NCI-H146 (cell line): ENCODE data around the gene DBI.
"Not testable (repeated sequence)": the region's sequence is repeated elsewhere in the genome, so short reads cannot be mapped to it uniquely, and the experiment has no call there.

Source experiments
- DNase-seq: peaks from one replicate; lab custom pipeline; 2025; lab: John Stamatoyannopoulos, UW

DBI gene

DNA sequence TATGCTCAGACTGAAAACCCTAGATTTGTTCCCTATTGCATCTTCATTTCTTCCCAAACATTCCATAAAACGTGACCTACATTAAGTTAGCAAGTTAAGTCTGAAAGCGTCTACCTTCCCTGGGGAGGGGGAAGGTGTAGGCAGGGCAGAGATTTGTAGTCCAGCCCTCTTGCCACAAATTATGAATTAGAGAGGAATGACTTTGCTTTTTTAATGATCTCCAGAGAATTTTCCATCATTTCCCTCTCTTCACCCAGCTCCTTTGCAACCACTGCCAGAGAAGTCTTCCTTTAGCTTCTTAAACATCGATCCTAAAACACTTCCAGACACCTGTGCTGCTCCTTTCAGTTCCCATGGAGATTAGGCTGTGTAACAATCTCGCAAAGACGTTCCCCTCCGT is 1.3 kb upstream of the DBI start:
- DNase-seq = no peak

DNA sequence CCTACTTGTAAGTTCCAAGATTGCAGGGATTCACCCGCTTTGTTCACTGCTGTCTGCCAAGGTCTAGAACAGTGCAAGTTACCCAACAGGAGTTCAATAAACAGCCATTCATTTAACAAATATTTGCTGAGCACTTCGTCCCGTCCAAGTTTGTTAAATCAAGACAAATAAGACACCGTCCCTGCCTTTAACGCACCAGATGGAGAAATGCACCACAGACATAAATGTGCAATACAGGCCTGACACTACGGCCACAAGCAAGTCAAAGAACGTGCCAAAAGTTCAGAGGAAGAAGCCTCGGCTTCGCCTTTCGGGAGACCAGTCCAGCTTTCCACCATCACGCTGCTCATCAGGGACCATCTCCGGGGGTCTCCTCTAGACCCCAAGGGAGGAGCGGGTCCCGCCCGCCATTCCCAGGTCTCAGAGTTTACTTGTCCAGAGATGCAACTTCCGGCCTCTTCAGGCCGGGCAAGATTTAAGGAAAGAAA is 572 bp upstream of the DBI start:
- peak; percentile 42 for DNase-seq

DNA sequence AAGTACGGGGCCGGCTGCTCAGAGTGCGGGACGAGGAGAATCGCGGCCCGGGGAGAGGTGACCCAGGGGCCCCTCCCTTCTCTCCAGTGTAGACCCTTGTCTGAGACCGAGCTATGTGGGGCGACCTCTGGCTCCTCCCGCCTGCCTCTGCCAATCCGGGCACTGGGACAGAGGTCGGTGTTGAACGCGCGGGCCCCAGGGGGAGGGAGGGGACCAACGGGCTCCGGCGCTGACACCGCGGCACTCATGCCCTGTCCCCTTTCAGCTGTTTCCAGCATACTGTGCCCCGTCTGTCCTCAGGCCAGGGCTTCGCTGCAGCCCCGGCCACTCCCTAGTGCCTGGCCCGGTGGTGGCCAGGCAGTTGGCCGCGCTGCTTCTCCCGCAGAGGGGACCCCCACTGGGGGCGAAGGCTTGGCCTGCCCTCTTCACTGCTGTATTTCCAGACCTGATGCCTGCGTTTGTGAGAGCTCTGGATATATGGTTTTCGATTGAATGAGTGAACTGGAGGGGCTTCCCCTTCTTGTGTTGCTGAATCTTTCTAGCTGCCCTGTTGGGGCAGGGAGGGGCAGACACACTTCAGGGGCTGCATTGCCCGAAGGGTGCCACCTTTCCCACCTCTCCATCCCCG is 809 bp downstream of the DBI start:
- DNase-seq = peak; percentile 67

DNA sequence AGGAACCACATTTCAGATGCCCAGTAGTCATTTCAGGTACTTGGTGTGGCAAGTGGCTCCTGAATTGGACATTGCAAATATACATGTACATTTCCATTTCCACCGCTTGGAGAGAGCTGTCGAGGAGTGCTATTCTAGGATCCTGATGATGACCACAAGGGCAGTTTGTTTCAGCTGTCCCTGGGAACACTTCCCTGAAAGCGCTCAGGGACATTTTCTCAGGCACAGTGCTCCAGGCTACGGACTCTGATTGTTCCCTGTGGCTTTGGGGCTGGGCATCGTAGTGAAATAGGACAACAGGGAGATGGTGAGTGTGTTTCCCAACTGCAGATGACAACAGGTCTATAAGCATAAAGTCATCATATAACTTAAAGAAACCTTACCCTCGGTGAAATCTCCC is 3.1 kb downstream of the DBI start:
- DNase-seq = no peak

DNA sequence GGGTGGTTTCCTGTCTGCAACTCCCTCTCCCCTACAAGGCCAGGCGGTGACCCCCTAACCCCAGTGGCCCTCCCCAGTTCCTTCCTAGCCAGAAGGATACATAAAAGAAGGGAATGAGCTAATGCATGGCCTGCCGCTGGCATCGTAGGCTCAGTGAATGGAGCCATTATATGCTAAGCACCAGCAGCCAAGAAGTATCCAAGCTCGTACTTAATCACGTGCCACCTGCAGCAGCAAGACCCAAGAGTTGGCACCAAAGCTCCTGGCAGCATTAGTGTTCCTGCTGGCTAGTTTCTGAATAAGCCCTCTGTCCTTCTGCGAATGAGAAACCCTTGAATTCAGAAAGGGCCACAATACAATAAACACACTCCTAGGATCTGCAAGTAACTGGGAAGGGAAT is 4.3 kb downstream of the DBI start:
- DNase-seq = no peak

DNA sequence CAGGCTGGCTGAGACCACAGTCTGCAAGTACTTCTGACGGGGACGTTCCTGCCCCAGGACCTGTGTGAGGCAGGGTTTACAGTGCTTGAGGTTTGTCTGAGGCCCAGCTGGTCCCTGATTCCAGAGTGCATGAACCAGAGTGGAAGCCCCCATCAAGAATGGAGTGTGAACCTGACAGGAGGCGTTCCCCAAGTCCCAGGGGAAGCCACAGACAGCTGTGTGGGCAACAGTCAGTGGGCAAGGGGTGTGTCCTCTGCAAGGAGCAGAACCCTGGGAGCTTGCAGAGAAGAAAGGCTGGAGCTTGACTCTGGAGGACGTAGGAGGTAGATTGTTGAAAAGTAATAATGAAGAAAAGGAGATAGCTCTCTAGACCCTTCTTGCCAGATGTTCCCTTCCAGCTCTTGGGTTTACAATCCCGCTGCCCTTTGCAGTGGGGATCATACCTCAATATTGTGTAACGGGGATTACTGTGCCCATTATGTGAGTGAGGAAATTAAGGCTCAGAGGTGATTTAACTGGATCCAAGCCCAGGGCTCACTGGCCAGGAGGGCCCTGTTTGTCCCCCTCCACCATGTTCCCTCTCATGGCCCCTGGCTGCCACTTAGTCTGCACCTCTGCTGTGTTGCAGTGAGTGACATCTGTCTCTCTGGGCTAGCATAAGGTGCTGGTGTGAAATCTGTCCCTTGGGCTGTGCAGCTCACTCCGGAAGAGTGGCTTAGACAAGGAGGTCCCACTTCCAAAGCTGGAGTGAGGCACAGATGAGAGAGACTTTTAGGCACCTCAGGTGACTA is 6.2 kb downstream of the DBI start:
- no peak for DNase-seq

DNA sequence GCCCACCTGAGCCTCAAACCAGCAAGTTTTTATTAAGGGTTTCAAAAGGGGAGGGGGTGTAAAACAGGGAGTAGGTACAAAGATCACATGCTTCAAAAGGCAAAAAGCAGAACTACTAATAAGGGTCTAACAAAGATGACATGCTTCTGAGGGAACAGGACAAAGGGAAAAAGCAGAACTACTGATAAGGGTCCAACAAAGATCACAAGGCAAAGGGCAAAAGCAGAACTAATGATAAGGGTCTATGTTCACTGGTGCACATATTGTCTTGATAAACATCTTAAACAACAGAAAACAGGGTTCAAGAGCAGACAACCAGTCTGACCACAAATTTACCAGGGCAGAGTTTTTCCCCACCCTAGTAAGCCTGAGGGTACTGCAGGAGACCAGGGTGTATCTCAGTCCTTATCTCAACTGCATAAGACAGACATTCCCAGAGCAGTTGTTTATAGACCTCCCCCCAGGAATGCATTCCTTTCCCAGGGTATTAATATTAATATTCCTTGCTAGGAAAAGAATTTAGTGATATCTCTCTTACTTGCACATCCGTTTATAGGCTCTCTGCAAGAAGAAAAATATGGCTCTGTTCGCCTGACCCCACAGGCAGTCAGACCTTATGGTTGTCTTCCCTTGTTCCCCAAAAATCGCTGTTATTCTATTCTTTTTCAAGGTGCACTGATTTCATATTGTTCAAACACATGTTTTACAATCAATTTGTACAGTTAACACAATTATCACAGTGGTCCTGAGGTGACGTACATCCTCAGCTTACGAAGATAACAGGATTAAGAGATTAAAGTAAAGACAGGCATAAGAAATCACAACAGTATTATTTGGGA is 7.3 kb downstream of the DBI start:
- DNase-seq = not testable (repeated sequence)

DNA sequence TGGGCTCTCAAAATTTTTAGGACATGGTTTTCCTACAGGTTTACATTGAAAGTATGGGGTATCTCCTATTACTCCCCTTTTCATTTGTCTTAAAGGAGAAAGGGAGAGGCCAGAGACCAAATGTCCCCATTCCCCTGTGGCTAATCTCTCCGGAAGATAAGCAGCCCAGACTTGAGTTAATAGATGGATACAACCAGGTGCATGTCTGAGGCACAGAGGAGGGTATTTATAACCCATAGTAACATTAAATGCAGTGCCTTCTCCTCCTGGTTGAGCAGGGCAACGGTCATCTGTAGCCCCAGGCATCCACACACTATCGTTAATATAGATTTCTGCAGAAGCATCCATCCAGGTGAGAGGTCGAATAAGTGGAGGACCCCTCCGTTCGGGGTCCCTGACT is 9.6 kb downstream of the DBI start:
- not testable (repeated sequence) for DNase-seq

DNA sequence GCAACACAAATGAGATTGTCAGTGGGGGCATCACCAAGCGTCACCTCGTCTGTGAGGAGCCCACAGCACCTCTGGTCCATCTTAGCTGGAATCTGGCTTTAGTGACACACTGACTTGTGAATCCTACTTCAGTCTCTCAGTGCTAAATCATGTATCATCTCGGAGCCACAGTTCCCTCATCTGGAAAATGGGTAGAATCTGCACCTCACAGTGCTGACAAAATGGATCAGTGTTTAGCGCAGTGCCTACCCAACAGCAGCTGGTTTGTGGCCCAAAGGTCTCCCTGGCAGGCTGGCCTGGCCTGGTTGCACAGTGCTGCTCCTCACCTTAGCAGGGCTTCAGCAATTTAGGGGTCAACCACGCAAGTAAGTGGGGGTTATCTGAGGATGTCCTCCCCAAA is 10.0 kb downstream of the DBI start:
- DNase-seq = no peak

DNA sequence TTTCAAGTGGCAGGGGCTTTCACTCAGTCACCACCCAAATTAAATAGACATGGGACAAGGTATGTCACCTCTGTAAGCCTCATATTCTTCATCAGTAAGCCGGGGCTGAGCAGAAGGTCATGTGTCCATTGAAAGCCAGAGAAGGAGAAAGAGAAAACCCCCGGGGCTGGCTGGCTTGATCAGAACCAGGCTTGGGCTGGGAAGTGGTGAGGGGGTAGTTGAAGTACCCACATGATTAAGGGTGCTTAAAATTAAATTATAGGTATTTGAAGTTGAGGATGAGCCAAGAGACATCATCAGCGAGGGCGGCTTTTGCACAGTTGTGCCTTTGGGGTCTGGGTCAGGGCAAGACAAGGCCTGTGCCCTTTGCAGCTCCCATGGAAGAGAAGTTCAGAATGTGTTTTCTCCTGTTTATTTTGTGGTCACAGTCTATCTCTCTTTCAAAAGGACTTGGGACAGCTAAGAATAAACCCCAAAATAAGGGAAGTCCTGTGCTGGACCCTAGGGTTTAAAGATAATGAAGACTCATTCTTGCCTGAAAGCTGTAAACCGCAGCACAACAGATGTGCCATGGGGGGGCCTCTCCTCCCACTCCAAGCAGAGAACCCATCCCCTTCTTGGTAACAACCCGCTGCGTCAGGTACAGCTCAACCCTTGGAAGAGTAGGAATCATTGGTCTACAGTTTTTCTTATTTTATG is 10.7 kb downstream of the DBI start:
- DNase-seq = no peak

DNA sequence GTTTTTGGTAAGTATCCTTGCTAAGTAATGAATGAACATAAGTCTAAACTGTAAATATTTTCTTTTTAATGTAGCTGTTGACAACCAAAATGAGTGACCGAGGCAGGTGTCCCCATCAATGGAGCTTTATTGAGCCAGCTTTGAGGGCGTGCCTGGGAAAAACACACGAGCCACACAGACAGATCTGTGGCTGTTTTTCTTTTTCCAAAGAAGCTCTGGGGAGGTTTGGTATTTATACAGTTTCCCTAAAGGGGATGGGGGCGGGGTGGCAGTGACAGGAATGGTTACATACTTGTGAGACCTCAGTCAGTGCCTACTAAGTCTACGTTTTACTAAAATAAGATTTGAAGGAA is 11.2 kb downstream of the DBI start:
- DNase-seq = no peak

DNA sequence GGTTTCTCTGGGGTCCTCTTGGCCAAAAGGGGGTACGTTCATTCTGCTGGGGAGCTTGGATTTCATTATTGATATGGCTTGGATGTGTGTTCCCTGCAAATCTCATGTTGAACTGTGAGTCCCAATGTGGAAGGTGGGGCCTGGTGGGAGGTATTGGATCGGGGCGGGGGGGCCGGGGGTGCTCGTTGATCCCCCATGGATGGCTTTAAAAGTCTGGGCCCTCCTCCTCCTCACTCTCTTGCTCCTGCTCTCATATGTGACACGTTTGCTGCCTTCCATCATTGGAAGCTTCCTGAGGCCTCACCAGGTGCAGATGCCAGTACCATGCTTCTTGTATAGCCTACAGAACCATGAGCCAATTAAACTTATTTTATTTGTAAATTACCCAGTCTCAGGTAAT is 11.8 kb downstream of the DBI start:
- DNase-seq = no peak

DNA sequence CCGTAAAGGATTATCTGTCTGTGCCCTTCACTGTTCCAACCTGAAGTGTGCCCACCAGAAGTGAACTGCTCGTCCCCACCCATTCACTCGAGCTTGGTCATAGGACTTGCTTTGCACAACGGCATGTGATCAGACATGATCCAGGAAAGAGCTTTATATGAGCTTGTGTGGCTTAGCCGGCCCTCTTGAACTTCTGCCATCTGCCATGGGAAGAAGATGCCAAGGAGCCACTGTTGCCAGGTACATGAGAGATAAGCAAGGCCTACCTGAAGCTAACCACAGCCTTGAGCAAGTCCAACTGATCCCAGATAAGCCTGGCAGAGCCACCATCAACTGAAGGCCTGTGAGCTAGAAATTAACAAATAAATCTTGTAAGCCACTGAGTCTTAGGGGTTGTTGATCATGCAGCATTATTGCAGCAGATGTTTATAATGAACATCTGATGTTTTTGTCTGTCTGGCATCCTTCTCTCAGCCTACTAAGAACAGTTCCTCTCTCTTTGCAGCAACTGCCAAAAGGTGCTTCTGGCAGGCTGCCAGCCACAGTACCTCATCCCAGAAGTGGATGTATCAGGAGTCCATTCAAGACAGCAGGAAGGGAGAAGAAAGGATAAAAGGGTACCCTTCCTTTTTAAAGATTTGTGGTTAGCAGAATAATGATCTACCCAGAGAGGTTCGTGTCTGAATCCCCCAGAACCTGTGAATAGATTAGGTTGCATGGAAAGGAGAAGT is 16.8 kb downstream of the DBI start:
- no peak for DNase-seq

DNA sequence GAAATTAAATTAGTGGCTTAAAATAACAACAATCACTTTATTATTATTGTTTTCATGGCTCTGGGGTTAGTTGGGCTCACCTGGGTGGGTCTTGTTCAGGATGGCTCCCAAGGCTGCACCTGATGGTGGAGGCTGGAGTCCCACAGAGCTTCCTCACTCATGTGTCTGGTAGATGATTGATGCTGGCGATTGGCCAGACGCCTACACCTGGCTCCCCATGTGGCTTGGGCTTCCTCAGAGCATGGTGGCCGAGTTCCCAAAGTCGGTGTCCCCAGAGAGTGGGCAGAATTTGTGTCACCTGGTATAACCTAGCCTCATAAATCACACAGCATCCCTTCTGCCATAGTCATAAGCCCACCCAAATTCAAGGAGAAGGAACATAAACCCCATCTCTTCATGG is 18.2 kb downstream of the DBI start:
- peak; percentile 10 for DNase-seq

DNA sequence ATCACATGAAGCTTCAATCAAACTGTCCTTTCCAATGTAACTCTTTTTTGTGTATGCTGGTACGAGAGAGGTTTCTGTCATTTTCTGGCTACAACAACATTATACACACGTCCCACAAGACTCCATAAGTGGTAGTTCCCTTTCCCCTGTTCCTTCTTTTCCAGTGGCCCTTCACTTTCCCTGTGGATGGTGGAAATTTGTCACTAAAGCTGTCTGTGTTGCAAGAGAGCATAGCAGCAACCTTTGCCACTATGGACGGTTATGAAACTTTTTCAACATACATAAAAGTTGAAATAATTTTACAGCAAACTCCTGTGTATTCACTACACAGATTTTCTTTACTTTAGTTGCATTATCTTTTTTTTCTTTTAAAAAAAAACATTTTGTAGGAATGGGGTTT is 18.7 kb downstream of the DBI start:
- DNase-seq = no peak

DNA sequence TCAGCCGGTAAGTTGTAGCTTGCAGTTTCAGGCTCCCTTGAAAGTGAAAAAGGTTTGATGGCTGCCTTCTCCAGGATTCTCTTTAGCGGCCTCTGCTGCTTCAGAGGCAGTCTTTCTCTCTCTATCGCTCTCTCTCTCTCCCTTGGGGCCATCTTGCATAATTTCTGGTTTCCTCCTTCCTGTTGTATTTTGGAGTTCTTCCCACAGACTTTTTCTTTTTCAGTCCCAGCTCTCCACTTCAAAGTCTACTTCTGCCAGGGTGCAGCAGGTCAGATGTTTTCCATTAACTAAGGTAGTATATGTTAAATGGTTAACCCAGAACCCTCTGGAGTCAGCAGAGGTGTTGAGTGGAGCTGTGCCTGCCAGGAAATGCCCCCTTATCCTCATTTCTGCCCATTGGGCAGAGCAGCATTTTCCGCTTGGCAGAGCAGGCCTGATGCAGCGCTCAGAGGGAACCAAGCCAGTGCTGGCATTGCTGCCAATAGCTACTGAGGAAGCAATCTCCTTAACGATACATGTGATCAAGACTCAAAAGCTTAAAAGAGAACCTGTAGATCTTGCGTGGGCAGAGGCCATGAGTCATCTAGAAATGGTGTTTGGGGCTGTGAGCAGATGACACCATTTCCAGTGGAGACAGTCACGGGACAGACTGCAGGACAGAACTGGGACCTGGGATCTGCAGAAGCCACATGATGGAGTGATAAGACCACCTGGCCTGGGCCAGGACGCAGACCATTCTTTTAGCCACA is 20.8 kb downstream of the DBI start:
- DNase-seq = no peak

DNA sequence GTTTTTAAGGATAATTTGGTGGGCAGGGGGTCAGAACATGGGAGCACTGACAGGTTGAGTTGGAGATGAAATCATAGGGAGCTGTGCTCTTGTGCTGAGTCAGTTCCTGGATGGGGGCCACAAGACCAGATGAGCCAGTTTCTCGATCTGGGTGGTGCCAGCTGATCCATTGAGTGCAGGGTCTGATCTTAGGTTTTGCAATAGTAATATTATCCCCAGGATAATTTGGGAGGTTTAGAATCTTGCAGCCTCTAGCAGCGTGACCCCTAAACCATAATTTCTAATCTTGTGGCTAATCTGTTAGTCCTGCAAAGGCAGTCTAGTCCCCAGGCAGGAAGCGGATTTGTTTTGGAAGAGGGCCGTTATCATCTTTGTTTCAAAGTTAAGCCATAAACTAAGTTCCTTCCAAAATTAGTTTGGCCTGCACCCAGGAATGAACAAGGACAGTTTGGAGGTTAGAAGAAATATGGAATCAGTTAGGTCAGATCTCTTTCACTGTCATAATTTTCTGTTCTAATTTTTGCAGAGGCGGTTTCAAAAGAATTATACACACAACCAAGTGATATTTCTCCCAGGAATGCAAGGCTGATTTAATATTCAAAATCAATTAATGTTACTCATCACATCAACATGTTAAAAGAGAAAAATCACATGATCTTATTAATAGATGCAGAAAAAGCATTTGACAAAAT is 23.0 kb downstream of the DBI start:
- DNase-seq = no peak

DNA sequence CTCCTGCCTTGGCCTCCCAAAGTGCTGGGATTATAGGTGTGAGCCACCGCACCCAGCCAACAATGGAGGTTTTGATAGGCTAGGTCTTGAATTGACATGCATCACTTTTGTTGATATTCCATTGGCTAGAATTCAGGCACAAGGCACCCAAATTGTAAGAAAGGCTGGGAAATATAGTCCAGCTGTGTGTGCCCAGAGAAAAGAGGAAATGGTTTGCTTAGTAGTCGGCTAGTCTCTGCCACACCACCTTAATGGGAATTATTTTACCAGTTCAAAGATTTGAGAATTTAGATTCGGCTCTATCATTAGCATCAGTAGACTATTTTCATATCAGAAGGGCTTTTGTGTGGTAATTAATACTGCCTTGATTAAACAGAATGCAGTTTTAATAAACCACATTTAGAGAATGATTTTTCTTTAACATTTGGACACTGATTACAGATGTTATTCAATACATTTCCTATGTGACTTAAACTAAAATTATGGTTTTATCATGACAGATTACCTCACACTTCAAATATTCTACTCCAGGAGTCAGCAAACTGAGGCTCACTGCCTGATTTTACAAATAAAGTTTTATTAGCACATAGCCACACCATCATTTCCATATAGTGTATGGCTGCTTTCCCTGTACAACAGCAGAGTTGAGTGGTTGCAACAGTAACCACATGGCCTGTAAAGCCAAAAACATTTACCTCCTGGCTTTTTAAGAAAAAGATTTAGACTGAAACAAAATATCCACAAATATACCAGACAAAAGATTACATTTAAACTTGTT is 27.4 kb downstream of the DBI start:
- no peak for DNase-seq

DNA sequence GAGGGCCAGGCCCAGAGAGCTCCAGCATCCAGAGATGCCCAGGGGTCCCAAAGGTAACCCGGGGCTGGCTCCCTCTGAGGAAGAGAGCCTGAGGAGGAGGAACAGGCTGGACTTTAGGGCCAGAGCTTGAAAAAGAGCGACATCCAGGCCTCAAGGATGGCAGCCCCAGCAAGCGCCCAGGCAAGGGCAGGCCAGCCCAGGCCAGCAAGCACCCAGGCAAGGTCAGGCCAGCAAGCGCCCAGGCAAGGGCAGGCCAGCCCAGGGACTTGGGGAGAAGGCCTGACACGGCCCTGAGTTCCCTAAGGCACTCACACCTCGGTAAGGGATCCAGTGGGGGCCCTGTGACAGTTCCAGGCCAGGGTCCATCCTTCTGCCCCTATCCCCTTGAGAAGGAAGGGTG is 30.4 kb downstream of the DBI start:
- no peak for DNase-seq

DNA sequence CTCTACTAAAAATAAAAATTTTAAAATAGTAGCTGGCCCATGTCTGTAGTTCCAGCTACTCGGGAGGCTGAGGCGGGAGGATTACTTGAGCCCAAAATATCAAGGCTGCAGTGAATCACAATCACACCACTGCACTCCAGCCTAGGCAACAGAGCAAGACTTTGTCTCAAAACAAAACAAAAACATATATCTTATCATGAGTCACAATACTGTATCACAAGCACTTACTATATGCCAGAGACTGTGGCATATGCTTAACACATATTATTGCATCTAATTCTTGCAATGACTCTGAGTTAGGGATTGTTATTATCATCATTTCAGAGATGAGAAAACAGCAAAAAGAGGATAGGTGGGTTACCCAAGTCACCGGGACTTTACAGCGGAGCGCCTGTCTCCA is 35.3 kb downstream of the DBI start:
- no peak for DNase-seq
